Amygdala (tissue), 56 donors: Measurements from ENCODE around the gene LAMC2.

ENCODE experiments used
- DNase-seq, 56 donors: peaks; one replicate each; lab custom pipeline; 2025; lab: John Stamatoyannopoulos, UW

LAMC2 gene

DNA sequence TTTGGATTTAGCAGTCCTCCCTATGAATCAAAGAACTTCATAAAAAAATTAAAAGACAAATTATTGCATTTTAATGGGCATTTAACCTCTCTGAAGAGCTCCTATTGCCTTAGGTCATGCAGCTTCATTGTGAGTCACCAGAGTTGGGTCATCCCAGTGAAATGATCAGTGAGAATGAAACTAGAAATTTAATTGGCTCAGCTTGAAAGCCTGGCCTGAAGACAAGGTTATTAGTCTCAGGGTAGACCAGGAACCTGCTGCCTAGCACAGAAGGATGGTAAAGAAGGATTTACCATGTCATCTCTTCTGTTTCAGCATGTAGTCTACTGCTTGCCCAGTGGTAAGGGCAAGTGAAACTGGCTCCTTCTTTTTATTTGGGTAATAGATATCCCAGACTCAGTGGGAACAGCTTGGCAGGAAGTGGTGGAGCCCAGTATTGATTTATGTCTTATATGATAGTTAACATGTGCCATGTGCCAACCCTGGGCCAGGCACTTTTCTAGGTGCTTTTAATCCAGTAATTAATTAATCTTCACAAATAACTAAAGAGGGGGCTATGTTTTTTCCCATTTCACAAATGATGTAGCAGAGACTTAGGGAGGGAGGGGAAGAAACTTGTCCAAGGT lies 23.6 kb downstream of the LAMC2 start:
- no peak for DNase-seq

DNA sequence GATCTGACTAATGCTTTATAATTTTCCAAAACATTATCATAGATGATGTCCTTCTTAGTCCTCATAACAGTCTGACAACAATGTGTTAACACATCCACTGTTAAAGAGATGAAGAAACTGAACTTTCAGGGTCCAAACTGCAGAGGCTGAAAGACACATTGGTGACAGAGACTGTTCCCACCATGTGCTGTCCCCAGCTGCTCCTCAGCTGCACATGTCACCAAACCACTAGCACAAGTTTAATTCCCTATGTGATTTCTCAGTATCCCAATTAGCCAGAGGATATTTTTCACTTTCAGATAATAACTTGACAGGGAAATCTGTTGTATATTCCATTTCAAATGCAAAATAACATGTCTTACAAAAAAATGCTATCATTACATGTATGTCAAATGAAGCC lies 24.6 kb downstream of the LAMC2 start:
- no peak for DNase-seq

DNA sequence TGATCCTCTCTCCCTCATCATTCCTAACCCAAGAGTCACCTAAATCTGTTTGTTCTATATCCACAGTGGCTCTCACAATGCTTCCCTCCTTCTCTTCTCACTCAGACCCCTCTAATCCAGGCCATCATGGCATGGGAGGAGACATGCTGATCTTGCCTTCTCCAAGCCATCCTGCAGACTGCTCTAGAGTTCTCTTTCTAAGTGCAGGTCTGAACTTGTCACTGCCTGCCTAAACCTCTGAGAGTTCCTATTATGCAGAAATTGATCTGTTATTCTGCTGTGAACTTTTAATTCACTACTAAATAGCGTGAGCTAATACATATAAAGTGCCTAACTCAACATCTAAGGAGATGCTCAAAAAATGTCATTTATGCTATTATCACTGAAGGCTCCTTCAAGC lies 26.8 kb downstream of the LAMC2 start:
- DNase-seq, result no peak

DNA sequence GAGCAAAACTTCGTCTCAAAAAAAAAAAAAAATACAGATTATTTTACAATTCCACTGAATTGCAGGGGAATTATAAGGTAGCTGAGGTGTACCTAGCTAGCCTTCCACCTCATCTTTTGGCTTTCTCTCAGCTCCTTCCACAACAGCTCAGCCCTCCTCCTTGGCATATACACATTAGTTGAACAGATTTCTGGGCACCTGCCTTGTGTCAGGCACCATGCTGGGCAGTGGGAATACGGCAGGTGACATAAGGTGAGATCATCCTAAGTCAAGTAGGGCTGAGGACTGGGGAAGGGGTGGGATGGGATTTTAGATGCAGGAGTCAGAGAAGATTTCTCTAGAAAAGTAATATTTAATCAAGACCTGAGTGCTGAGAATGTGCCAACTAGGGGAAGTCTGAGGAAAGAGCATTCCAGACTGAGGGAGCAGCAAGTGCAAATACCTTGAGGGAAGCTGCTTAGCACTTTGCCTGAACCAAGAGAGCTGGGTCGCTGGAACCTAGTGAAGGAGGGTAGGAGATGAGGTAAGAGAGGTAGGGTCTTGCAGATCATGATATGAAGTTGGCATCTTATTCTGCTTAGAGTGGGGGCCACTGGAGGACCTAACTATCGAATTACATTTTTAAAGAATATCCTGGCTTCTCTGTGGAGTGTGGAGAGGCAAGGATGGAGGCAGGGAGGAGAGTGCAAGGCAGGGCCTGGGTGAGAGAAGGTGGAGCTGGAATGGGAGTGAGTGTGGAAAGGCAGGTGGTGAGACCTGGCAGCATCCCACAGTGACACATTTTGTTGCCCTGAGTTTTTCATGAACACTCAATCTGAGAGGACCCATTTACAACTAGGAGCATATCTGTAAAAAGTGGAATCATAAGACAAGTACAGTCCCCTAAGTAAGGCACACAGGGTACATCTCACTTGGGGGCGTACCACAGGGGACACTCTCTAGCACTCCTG lies 28.2 kb downstream of the LAMC2 start:
- DNase-seq, result no peak

DNA sequence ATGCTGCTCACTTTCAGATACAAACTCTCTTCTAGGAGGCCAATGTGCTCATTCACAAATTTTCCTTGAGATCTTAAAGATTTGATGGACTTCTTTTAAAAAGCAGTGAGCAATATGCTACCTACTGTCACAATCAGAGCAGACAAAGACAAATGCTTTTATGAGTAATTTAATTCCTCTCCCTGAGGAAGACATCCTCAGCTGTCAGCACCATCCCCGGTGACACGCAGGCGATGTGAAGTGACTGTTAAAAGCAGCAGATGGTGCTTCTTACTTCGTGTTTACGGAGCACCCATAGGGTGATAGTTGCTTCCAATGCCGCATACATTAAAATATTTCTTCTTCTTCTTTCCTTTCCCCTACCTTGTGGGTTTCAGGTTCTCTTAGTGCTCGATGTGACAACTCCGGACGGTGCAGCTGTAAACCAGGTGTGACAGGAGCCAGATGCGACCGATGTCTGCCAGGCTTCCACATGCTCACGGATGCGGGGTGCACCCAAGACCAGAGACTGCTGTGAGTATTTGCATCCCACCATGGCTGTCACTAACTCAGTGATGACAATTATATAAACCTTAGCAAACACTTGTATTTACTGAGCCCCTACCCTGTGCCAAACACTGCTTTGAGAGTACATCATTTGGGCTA lies 29.1 kb downstream of the LAMC2 start:
- peak in 7 of 56 donors; percentile 3 to 38 (median 9) for DNase-seq

DNA sequence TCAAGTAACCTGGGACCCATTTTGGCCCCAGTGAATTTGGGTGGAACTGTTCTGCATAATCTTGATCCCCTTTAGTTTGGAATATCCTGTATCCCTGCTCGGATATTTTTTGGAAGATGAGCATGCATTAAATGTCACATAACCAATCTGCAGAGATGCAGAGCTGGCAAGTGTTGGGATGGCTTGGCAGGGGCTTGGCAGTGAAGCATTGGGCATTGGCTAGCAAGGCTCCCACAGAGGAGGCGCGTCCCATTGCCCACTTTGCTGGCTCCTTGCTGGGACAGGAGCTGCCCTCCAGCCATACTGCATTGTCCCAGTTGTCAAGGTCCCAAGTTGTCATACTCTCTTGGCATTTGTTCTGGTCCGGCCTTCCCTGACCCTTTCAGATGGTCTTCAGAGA lies 29.9 kb downstream of the LAMC2 start:
- DNase-seq, result no peak

DNA sequence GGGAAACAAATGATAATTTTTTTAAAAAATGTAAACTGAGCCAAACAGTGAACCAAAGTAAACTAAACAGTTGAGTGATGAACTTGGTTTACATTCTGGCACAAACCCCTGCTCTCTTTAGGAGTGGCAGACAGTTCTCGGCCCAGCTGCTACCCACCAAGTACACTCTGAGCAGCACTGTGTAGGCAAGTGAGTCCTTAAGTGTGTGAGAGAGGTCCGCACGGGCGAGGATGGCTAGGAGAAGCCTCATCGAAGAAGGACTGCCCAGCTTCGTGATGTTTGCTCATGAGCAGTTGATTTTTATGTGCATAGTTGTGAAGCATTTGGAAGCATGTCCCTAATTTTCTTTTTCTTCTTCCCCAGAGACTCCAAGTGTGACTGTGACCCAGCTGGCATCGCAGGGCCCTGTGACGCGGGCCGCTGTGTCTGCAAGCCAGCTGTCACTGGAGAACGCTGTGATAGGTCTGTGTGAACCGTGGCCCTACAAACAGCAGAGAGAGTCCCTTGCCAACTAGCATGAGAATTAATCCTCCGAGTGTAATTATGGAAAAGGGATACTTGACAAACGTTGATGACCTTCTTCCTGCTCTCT lies 32.1 kb downstream of the LAMC2 start:
- DNase-seq, result peak in 2 of 56 donors; percentile 15 to 29

DNA sequence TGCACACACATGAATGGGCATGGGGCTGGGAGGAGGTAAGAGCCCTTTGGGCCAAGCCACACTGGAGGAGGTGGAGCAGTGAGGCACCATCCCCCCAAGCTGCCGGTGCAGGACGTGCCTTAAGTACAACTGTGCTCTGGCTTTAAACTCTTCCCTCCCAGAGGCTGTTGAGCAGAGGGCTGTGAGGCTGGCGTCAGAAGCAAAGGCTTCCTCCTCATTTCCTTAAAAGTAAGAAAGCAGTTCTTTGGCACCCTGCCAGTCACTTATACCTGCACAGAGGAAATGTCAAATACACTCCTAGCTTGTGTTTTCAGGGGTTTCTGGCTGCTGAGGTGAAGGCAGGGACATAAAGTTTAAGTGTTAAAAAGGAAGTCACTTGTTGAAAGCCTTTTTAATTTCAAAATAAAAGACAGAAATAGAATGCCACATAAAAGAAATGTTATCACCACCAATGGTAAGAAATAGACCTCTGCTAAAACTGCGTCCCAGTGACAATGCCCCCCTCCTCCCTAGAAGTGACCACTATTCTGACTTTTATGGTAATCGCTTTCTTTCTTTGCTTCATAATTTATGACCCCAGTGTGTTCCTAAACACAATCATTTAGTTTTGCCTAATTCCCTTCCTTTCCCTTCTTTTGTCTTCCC lies 33.0 kb downstream of the LAMC2 start:
- DNase-seq, result peak in 2 of 56 donors; percentile 6 to 15

DNA sequence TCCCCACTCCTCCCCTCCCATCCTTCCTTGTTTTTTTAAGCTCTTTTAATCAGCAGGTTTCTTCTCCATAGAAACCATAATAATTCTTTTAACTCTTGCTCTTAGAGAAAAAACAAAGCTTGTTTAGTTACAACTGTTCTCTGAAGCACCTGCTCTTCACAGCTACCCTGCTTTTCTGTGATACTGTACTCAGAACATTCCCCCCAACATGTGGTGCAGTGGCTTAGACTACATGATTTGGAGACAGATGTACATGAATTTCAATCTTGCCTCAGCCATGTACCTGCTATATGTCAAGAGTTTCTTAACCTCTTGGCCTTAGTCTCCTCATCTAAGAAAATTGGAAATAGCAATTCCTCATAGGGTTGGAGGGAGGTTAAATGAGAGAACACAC lies 33.5 kb downstream of the LAMC2 start:
- no peak for DNase-seq

DNA sequence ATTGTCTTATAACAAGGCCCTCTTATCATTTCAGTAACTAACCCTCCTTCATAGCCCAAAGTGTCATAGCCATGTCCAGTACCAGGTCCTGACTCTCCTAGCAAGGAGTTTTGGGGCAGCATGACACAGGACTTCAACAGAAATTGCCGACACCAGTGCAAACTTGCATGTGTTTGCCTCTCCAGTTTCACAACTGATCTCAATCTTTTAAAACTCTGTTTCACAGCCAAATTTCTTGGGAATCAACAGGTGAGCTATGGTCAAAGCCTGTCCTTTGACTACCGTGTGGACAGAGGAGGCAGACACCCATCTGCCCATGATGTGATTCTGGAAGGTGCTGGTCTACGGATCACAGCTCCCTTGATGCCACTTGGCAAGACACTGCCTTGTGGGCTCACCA lies 36.8 kb downstream of the LAMC2 start:
- no peak for DNase-seq

DNA sequence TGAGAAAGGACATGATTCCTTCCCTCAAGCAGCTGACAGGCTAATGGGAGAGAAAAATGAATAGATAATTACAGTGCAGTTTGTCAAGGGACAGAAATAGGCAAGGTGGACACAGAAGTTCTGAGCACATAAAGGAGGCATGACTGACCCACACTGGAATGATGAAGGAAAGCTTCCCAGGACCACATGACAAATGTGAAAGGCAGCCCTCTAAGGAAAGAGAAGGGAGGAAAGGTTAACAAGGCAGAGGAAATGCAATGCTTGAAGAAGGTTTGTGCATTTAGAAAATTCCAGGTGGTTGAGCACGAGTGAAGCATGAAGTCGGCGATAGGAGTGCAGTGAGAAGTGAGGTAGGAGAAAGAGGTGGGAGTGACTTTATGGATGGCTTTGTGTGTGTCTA lies 37.4 kb downstream of the LAMC2 start:
- DNase-seq, result no peak

DNA sequence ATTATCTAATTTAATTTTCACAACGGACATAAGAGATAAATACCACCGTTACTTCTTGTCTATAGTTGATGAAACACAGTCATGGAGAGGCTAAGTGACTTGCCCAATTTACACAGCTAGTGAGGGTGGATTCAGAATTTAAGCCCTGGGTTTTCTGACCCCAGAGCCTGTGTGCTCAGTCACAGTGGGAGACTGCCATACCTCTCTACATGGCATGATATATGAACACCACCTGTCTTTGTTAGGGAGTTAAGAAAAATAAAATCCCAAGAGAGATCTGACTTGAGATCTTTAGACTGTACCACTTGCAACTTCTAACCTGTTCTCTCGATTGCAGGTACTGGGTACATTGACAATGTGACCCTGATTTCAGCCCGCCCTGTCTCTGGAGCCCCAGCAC lies 40.3 kb downstream of the LAMC2 start:
- no peak for DNase-seq

DNA sequence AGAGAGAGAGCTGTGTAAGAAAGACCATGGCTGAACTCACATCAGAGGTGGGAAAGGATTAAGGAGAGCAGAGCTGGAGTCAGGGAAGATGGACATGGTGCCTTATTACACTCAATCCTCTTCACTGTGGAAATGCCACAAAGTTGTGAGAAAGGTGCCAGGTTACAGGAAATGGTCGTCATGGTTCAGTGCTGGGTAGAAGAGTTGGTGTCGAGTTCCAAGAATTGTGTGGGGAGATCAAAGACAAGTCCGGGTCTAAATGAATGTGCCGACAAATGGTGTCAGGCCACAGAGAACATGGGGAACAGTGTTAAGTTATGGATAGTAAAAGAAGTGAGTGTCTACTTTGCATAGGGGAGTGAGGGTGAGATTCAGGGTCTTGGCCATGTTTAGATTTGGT lies 40.9 kb downstream of the LAMC2 start:
- no peak for DNase-seq

DNA sequence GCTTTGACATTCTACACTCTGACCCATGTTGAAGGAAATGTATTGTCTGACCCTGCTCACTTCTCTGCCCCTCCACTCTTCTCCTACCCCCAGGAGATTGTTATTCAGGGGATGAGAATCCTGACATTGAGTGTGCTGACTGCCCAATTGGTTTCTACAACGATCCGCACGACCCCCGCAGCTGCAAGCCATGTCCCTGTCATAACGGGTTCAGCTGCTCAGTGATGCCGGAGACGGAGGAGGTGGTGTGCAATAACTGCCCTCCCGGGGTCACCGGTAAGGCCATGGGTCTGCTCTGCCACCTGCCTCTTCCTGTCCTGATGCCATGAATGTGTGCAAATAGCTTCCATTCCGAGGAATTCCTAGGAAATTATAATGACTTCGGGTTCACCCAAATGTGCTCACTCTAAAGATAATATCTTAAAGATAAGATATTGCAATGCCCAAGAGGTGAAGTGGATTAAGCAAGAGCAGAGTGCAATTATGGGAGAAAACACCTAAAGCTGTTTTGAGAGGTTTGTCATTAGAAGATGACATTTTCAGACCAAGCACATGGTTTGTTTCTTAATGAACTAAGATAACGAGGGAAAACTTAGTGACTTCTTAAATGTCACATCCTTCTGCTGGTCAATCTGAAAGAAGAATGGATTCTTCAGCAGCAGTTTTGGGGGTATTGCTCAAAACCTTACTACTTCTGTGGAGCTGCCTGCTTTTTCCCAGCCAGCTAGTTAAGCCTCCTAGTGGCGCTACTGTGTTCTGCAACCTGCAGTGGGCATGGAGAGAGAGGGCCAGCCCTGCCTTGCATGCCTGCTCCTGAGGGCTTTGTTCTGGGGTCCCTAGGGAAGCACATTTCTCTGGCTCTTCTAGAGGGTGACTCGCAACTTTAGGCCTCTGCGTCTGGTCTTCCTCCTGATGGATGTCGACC lies 41.6 kb downstream of the LAMC2 start:
- DNase-seq, result peak in 7 of 56 donors; percentile 2 to 19 (median 6)

DNA sequence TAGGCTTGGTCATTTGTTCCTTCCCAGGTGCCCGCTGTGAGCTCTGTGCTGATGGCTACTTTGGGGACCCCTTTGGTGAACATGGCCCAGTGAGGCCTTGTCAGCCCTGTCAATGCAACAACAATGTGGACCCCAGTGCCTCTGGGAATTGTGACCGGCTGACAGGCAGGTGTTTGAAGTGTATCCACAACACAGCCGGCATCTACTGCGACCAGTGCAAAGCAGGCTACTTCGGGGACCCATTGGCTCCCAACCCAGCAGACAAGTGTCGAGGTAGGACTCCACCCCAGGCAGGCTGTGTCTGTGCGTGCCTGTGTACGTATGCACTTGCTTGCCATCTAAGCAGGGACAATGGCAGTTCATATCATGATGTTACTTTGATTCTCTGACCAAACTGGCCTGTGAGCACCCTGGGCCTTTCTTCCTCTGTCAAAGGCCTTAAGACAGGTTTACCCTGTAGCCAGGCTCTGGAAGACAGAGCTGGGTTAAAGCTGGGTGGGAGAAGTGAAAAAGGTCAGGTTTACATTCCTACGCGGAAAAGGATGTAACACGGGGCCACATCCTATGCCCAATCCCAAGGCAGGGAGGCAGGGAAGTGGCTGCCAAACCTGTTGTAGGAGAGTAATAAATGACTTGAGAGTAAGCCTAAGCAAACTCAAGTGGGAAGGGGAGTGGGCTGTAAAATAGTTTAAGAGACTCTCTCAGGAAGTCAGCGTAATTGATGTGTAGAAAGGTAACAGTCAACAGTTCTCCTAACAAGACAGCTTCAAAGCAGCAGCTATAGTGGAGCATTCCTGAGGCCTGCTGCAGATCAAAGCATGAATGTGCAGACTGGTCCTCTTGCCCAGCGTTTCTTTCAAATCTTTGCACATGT lies 42.5 kb downstream of the LAMC2 start:
- DNase-seq, result no peak

DNA sequence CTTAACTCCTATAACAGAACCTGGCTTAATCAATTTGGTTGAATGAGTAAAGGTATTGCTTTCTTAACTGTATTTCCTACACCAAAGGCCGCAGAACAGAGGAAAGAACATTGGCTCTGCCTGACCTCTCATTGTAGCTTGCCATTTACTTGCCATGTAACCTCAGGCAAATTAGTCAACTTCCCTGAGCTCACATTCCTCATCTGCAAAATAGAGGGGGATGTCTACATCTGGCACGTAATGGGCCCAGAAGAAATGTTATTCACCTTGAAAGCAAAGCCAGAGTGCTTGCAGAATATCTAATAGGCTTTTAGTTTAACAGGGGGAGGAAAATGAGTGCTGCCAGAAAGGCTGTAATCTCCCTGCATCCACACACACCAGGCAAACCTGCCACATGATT lies 44.3 kb downstream of the LAMC2 start:
- DNase-seq, result no peak

DNA sequence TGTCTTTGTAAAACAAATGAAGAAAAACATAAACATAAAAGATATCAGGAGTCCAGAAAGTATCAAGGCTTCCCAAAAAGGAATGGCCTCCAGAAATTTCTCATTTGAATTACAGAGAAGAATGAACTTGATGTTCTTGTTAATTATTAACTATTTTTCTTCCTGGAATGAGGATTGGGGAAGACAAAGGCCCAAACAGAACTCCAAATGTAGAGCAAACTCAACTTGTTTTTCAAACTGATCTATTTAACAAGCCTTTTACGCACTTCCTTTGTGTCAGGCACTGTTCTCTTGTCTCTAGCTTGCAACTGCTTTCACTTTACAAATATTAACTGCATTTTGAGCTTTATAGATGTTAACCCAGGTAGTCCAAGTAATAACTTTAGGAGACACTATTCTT lies 45.5 kb downstream of the LAMC2 start:
- no peak for DNase-seq

DNA sequence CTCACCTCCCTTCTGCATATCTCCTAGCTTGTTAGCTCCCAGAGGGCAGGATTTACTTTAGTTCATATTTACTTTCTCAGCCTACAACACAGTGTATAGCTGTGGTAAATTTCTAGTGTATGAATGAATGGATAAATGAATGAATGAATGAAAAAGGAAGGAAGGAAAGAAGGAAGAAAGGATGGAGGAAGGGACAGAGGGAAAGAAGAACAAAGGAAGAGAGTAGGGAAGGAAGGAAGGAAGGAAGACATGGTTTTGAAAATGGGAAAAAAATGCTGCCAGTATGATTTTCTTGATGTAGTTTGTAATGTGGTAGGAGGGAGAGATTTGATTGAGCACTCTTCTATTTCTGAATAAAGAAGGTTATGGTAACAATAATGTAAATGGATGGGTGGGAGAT lies 47.0 kb downstream of the LAMC2 start:
- DNase-seq, result no peak
